ENCODE data around the gene PPIP5K2.

PPIP5K2 gene

DNA sequence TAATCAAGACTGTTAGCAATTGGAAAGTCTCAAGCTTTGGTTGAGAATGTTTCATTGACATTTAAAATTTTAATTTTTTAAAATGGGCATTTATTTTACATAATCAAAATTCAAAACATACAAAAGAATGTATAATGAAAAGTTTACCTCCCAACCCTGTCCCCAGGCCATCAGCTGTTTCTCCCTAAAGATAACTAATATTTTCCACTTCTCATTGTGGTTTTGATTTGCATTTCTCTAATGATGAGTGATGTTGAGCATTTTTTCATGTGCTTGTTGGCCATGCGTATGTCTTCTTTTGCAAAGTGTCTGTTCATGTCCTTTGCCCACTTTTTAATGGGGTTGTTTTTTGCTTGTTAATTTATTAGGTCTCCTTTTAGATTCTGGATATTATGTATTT lies 127.0 kb downstream of the PPIP5K2 start:
- no peak for DNase-seq (ENCODE audit: low read depth)

DNA sequence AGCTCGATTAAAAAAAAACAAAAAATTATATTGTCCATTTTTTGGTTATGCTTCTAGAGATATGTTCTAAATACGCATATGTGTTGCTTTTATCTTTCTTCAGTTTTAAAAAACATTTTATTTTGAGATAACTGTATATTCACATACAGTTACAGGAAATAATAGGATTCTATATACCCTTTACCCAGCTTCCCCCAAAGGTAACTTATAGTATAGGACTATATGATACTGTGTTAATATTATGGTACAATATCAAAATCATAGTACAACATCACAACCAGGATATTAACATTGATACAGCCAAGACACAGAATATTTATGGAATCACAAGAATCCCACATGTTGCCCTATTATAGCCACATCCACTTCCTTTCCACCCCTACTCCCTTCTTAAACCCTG lies 129.0 kb downstream of the PPIP5K2 start:
- DNase-seq (ENCODE audit: low read depth): no peak

DNA sequence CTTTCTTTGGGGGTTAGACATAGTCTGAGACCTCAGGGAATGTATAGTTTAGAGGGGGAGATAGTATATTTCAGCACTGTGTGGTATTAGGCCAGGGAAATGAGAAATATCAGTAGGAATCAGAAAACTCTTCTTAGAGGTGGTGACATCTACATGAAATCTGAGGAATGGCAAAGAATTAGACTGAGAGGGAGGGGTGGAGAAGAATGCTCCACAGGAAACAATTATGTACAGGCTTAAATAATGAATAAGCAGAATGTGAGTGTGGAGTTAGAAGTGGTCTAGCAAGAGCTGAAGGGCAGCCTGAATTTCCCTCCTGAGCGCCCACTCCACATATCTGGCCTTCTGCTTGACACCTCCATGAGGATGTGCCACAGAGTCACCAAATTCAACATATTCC lies 134.8 kb downstream of the PPIP5K2 start:
- DNase-seq (ENCODE audit: low read depth): no peak

DNA sequence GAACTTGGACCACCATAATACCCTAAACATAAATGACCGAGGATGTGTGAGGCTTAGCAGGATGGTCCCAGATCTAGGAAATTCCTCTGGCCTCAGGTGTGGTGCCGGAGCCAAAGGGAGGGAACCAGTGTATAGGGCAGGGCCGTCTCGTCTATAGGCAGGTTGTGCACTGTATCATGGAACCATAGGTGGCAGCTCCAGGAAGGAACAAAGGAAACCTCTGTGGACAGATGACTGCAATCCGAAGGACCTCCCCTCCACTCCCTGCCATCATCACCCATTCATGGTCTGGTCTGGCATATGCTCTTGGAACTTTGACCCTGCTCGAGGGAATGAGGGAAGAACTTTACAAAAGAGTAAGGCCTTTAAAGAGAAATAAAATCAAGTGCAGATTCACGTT lies 135.6 kb downstream of the PPIP5K2 start:
- no peak for DNase-seq (ENCODE audit: low read depth)

DNA sequence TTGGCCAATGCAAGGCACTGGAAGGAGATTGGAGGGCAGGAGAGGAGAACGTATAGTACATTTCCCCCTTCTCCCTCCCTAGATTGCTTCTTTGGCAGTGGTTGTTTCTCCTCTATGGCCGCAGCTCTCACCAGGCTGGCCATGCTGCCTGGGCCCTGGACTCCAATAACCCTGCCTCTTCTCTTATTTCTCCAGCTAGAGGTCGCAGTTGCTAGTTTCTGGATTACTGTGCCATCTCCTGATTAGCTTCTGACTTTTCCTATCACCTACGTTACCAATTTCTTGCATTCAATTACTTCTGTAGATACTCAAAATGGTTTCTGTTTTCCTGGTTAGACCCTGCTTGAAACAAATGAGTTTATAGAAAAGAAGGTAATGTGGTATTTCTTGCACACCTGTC lies 136.1 kb downstream of the PPIP5K2 start:
- no peak for DNase-seq (ENCODE audit: low read depth)

DNA sequence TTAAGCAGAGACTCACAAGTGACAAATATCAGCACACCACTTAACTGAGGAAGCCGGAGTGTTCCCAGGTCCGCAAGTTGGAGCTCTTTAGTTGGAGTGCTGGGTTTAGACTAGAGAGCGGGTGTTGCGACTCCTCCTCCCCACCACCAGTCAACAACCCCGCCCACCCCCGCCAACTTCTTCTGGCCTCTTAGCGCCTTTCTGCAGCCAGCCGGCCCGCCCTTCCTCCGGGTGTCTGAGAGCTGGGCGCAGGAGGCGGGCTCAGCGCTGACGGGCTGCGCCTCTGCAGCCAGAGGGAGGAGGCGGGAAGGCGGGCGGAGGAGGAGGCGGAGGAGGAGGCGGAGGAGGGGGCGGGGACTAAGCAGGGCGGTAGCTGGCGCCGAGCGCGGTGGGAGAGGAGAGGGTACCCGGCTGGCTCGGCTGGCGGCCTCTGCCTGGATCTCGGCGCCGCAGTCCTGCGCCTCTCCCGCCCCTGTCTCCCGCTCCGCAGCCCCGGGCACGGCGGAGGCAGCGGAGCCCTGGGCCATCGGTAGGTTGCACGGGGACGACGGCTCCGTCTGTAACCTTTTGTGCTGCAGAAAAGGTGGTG lies 138.4 kb downstream of the PPIP5K2 start, which contains the start of gene MACIR:
TSS of gene MACIR (plus strand) at position 396 of the 589 bp plus-strand sequence. CDS start 17,157 bp downstream, outside the sequence.
- peak; percentile 90 for DNase-seq (ENCODE audit: low read depth)

DNA sequence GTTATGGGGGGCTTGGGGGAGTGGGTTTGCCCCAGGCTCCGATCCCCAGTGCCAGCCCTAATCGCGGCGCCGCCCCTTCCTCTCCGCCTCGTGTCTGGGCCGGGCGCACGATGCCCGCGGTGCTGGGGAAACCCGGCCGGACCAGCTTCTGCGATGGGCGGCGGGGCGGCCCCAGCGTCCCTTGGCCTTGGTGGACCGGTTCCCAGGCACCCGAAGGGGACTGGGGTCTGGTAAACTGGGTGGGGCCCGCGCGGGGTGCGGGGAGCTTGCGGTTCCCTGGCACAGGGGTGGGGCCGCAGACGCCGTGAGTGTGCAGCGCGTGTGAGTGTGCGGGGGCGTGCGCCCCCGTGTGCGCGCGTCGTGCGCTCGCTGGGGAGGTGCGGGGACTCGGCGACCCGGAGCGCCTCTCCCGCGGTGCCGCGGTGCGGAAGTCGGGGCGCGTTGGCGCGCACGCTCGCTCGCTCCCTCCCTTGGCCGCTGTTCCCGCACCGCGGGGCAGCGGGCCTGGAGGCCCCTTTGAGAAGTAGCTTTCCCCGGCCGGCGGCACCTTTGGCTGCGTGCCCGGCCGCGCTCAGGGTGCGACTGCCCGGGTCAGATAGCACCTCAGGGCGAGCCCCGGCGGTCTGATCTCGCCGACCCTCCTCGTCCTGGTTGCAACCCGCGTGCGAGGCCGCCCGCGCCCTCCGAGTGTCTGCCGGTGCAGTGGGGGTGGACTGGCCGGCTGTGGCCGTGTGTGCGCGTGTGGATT lies 139.0 kb downstream of the PPIP5K2 start:
- DNase-seq (ENCODE audit: low read depth): peak; percentile 62

DNA sequence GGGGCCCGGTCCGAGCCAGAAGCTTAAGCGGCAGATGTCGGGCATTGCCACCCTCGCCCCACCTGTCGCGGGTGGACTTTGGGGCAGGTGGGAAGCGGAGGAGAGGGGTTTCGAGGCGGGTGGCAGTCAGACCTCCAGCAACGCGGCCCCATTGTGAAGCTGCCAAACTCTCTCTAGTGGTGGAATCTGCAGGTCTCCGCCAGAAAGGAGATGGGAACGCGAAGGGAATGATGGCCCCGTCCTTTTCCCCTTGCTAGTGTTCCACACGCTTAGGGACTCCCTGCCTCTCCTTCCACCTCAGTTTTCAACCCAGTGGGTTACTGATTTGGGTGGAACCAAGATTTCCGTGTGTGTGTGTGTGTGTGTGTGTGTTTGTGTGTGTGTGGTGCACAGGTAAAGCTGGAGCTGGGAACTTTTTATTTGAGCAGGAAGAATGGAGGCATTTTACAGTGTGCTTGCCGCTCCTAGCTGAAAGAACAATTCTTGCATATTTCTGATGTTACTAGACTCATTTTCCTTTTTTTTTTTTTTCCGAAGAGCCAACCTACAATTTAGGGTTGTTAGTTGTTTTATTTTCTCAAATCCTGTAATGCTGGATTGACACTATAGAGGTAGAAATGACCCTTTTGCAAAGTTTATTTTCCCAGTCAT lies 139.7 kb downstream of the PPIP5K2 start:
- DNase-seq (ENCODE audit: low read depth): no peak

DNA sequence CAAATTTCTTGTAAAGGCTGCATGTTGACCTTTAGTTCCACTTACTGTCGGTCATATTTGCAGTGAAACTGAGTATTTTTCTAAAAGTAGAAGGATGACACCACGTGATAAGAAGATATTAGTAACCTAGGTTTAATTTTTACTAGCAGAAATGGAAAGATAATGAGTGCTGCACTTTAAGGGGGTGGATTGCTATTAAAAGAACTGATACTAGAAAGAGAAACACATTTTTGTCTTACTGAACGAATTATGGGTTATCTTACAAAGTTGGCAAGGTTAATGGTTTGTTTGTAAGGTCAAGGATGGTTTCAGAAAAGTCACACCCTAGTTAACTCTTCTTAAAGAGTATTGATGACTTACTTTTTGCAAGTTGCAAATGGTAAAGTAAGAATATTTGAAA lies 140.8 kb downstream of the PPIP5K2 start:
- DNase-seq (ENCODE audit: low read depth): no peak

Data from stimulated activated CD4-positive, alpha-beta T cell treated with anti-CD3 and anti-CD28 coated beads, Interleukin-2, amount 100 ng/mL, for 4 hours (primary cell).